HepG2 (cell line): Measurements from ENCODE around the gene ARFGEF2. TPM values are rescaled to one million over a fixed set of nuclear protein-coding genes. Genes with fewer than 3 reads are reported as not detected.

Experiments used
- CENPT ChIP-seq: sonication (generic); formaldehyde crosslinking; IDR thresholded peaks from 2 replicates; pipeline ENCODE4 v1.8.0; 2022; ENCODE audit warnings: low read depth, mild to moderate bottlenecking, moderate library complexity, missing genetic modification reagents
- FOXP1 ChIP-seq, 2 experiments: fragments of 450-650 bp in 1 of 2; IDR thresholded peaks; 2 replicates each; pipeline ENCODE4 v1.6.1; 2017 to 2018; ENCODE audit warnings: antibody characterized with exemption in 1 of 2
- HHEX ChIP-seq: IDR thresholded peaks from 2 replicates; pipeline ENCODE4 v1.6.1; 2016; ENCODE audit warnings: control low read depth
- HNF4A ChIP-seq: sonication (generic); formaldehyde crosslinking; IDR thresholded peaks from 2 replicates; pipeline ENCODE4 v1.4.0; 2020; ENCODE audit warnings: missing genetic modification reagents
- MIER2 ChIP-seq: IDR thresholded peaks from 2 replicates; pipeline ENCODE4 v1.6.1; 2016; ENCODE audit warnings: missing biosample characterization, missing genetic modification reagents
- PHF8 ChIP-seq: sonication (generic); formaldehyde crosslinking; IDR thresholded peaks from 2 replicates; pipeline ENCODE4 v1.5.0; 2020; ENCODE audit warnings: missing genetic modification reagents
- PPARG ChIP-seq: conservative IDR thresholded peaks from 2 replicates; pipeline ENCODE4 v1.6.1; 2016; ENCODE audit warnings: missing biosample characterization, missing genetic modification reagents
- RBFOX2 ChIP-seq: fragments of 200-400 bp; formaldehyde crosslinking; IDR thresholded peaks from 2 replicates; pipeline ENCODE4 v1.6.1; 2017; ENCODE audit warnings: low read depth, mild to moderate bottlenecking, low read length
- SOX6 ChIP-seq, 2 experiments: fragments of 450-650 bp in 1 of 2; sonication (generic) in 1 of 2; formaldehyde crosslinking in 1 of 2; IDR thresholded peaks; 2 replicates each; pipeline versions ENCODE4 v1.4.0 to v1.6.1; 2017 to 2020; ENCODE audit warnings: antibody characterized with exemption in 1 of 2, mild to moderate bottlenecking in 1 of 2, missing genetic modification reagents in 1 of 2
- SRSF1 ChIP-seq: fragments of 200-400 bp; formaldehyde crosslinking; optimal IDR thresholded peaks from 2 replicates; pipeline ENCODE3; 2017; ENCODE audit warnings: mild to moderate bottlenecking, low read depth, low read length, moderate library complexity
- TBL1XR1 ChIP-seq: fragments of 150-350 bp; IDR thresholded peaks from 2 replicates; pipeline ENCODE4 v1.6.1; 2014; ENCODE audit warnings: borderline replicate concordance, low read length; ENCODE audit not compliant: partially characterized antibody
- ZBTB3 ChIP-seq: sonication (generic); formaldehyde crosslinking; IDR thresholded peaks from 2 replicates; pipeline ENCODE4 v1.4.0; 2020; ENCODE audit warnings: low read depth, mild to moderate bottlenecking, moderate library complexity, missing genetic modification reagents, borderline replicate concordance
- ZFP62 ChIP-seq: sonication (generic); formaldehyde crosslinking; IDR thresholded peaks from 2 replicates; pipeline ENCODE4 v1.4.0; 2020; ENCODE audit warnings: missing genetic modification reagents
- ZMYM3 ChIP-seq: sonication (generic); formaldehyde crosslinking; IDR thresholded peaks from 2 replicates; pipeline ENCODE4 v1.5.1; 2020; ENCODE audit warnings: mild to moderate bottlenecking, missing genetic modification reagents
- ZNF136 ChIP-seq: sonication (generic); formaldehyde crosslinking; IDR thresholded peaks from 2 replicates; pipeline ENCODE4 v1.8.1; 2022; ENCODE audit warnings: low read depth, mild to moderate bottlenecking, moderate library complexity, missing genetic modification reagents
- ZNF260 ChIP-seq: sonication (generic); formaldehyde crosslinking; IDR thresholded peaks from 2 replicates; pipeline ENCODE4 v1.4.0; 2020; ENCODE audit warnings: missing genetic modification reagents, low read depth, mild to moderate bottlenecking, borderline replicate concordance
- ZNF44 ChIP-seq: sonication (generic); formaldehyde crosslinking; IDR thresholded peaks from 2 replicates; pipeline ENCODE4 v1.5.1; 2020; ENCODE audit warnings: mild to moderate bottlenecking, missing genetic modification reagents
- ZNF557 ChIP-seq: sonication (generic); formaldehyde crosslinking; IDR thresholded peaks from 2 replicates; pipeline ENCODE4 v1.4.0; 2020; ENCODE audit warnings: missing genetic modification reagents
- ZNF570 ChIP-seq: sonication (generic); formaldehyde crosslinking; IDR thresholded peaks from 2 replicates; pipeline ENCODE4 v1.4.0; 2020; ENCODE audit warnings: mild to moderate bottlenecking, missing genetic modification reagents, borderline replicate concordance
- polyA plus RNA-seq, 8 experiments: library from polyadenylated mRNA; depleted of rRNA in 3 of 8; stranded (reverse) in 7 of 8; unstranded in 1 of 8; fragments of >200 nt; fragmentation: Illumina TruSeq in 4 of 8; extraction: Trizol in 4 of 8; gene quantifications; 2 replicates each; pipeline versions ENCODE4 v1.2.1 to v1.2.3, GENCODE V29; 2011 to 2016; ENCODE audit warnings: low read depth in 4 of 8, missing spikeins in 1 of 8, mixed read lengths in 1 of 8; ENCODE audit not compliant: insufficient read depth in 1 of 8
- total RNA-seq, 5 experiments: library from RNA; depleted of rRNA; stranded (reverse); fragments of >200 nt; fragmentation: Illumina TruSeq; extraction: Trizol; gene quantifications; 2 replicates each; pipeline ENCODE4 v1.2.3, GENCODE V29; 2016; ENCODE audit warnings: low read depth in 1 of 5
- TF ChIP-seq, protein P1 (sequence below): sonication (generic); formaldehyde crosslinking; conservative IDR thresholded peaks from 2 replicates; pipeline ENCODE4 v1.8.0; 2022; ENCODE audit warnings: low read depth, missing genetic modification reagents
- TF ChIP-seq, protein P2 (sequence below): sonication (generic); formaldehyde crosslinking; IDR thresholded peaks from 2 replicates; pipeline ENCODE4 v1.8.0; 2022; ENCODE audit warnings: mild to moderate bottlenecking, missing genetic modification reagents; ENCODE audit not compliant: insufficient replicate concordance
- TF ChIP-seq, protein P3 (sequence below): sonication (generic); formaldehyde crosslinking; IDR thresholded peaks from 2 replicates; pipeline ENCODE4 v1.4.0; 2020; ENCODE audit warnings: missing genetic modification reagents, borderline replicate concordance
- TF ChIP-seq, protein P4 (sequence below): sonication (generic); formaldehyde crosslinking; IDR thresholded peaks from 2 replicates; pipeline ENCODE4 v1.4.0; 2020; ENCODE audit warnings: mild to moderate bottlenecking, missing genetic modification reagents, borderline replicate concordance

ARFGEF2 gene
- total and polyA plus RNA-seq, 2 of the 13 experiments (the other 11 are each of a cell fraction or from before 2014, with no cell fraction given): 44.0 to 60.8 TPM

DNA sequence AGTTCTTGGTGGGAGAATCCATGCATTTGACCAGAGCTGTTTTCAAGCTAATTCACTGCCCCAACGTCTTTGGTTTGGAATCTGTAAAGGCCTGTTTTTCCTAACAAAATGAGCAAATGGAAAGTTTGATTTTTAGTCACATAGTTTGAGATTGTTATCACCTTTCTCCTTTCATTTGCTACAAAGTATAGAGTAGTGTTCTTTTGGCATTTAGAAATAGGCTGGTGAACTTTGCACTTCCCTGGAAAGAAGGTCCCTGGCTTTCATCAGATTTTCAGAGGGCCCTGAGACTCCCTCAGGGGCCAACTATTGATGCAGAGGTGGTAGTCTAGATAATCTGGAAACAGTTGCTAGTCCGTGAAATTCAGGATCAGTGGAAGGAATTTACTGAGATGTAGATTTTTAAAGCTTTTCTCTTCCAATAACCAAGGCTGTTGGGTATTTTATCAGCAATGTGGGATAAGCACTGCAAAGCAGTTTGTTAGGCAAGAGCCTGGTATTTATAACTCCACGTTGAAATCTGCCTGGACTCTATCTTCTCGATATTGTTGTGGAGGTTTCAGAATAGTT lies 1.7 kb downstream of the ARFGEF2 start (continued):
- TF ChIP-seq, protein P1, sequence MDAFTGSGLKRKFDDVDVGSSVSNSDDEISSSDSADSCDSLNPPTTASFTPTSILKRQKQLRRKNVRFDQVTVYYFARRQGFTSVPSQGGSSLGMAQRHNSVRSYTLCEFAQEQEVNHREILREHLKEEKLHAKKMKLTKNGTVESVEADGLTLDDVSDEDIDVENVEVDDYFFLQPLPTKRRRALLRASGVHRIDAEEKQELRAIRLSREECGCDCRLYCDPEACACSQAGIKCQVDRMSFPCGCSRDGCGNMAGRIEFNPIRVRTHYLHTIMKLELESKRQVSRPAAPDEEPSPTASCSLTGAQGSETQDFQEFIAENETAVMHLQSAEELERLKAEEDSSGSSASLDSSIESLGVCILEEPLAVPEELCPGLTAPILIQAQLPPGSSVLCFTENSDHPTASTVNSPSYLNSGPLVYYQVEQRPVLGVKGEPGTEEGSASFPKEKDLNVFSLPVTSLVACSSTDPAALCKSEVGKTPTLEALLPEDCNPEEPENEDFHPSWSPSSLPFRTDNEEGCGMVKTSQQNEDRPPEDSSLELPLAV: no peak
- TF ChIP-seq ZNF557 (CRISPR knock-in tag) (no peak), ZNF44 (CRISPR knock-in tag) (no peak), ZNF570 (CRISPR knock-in tag) (no peak), MIER2 (CRISPR knock-in tag) (peak; percentile 42; the same call in 1 of the 2 replicates), HNF4A (CRISPR knock-in tag) (peak; percentile 95), ZNF260 (no peak), SRSF1 (no peak), ZNF136 (no peak; the same call in 1 of the 2 replicates), RBFOX2 (peak; percentile 73; the same call in 1 of the 2 replicates), FOXP1 (IDR thresholded peaks at IDR 0.05) (no peak), FOXP1 (CRISPR knock-in tag; IDR thresholded peaks at IDR 0.05) (peak; percentile 47; the same call in 1 of the 2 replicates), ZMYM3 (CRISPR knock-in tag) (no peak), ZFP62 (no peak), ZBTB3 (CRISPR knock-in tag) (no peak), HHEX (CRISPR knock-in tag) (0 out of 2 replicates have a peak, but pooled peaks have one; percentile 11), SOX6 (IDR thresholded peaks at IDR 0.05) (no peak), SOX6 (CRISPR knock-in tag; IDR thresholded peaks at IDR 0.05) (peak; percentile 57; the same call in 1 of the 2 replicates), PPARG (no peak), CENPT (CRISPR knock-in tag) (no peak), TBL1XR1 (no peak), PHF8 (peak; percentile 60)
- TF ChIP-seq, protein P2, sequence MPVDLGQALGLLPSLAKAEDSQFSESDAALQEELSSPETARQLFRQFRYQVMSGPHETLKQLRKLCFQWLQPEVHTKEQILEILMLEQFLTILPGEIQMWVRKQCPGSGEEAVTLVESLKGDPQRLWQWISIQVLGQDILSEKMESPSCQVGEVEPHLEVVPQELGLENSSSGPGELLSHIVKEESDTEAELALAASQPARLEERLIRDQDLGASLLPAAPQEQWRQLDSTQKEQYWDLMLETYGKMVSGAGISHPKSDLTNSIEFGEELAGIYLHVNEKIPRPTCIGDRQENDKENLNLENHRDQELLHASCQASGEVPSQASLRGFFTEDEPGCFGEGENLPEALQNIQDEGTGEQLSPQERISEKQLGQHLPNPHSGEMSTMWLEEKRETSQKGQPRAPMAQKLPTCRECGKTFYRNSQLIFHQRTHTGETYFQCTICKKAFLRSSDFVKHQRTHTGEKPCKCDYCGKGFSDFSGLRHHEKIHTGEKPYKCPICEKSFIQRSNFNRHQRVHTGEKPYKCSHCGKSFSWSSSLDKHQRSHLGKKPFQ (CRISPR knock-in tag): no peak
- TF ChIP-seq, protein P3, sequence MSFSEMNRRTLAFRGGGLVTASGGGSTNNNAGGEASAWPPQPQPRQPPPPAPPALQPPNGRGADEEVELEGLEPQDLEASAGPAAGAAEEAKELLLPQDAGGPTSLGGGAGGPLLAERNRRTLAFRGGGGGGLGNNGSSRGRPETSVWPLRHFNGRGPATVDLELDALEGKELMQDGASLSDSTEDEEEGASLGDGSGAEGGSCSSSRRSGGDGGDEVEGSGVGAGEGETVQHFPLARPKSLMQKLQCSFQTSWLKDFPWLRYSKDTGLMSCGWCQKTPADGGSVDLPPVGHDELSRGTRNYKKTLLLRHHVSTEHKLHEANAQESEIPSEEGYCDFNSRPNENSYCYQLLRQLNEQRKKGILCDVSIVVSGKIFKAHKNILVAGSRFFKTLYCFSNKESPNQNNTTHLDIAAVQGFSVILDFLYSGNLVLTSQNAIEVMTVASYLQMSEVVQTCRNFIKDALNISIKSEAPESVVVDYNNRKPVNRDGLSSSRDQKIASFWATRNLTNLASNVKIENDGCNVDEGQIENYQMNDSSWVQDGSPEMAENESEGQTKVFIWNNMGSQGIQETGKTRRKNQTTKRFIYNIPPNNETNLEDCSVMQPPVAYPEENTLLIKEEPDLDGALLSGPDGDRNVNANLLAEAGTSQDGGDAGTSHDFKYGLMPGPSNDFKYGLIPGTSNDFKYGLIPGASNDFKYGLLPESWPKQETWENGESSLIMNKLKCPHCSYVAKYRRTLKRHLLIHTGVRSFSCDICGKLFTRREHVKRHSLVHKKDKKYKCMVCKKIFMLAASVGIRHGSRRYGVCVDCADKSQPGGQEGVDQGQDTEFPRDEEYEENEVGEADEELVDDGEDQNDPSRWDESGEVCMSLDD (CRISPR knock-in tag): no peak
- TF ChIP-seq, protein P4, sequence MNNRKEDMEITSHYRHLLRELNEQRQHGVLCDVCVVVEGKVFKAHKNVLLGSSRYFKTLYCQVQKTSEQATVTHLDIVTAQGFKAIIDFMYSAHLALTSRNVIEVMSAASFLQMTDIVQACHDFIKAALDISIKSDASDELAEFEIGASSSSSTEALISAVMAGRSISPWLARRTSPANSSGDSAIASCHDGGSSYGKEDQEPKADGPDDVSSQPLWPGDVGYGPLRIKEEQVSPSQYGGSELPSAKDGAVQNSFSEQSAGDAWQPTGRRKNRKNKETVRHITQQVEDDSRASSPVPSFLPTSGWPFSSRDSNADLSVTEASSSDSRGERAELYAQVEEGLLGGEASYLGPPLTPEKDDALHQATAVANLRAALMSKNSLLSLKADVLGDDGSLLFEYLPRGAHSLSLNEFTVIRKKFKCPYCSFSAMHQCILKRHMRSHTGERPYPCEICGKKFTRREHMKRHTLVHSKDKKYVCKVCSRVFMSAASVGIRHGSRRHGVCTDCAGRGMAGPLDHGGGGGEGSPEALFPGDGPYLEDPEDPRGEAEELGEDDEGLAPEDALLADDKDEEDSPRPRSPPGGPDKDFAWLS (CRISPR knock-in tag): no peak
